ACHN (cell line): Measurements from ENCODE around the gene HOXC4.

Experiments
- DNase-seq: peaks from one replicate; pipeline ENCODE4 v3.0.0-alpha.2; 2015
- in situ Hi-C: cut with HindIII; loops from 2 replicates; pipeline ENCODE4 v1.10.0; 2017; ENCODE audit warnings: low sequenced_read_pairs, low pct_ligation_motif_present, low pct_unique_long_range_greater_than_20kb

HOXC4 gene

GRCh38 chr12:54014377-54015017 lies 39.1 kb upstream of the HOXC4 start:
- DNase-seq: no peak
- in situ Hi-C loops: no loop called here

GRCh38 chr12:54015018-54015931 lies 38.4 kb upstream of the HOXC4 start:
- in situ Hi-C loops: no loop called here
- DNase-seq: no peak

GRCh38 chr12:54016051-54016450 lies 37.6 kb upstream of the HOXC4 start:
- DNase-seq: no peak
- in situ Hi-C loops: no loop called here

GRCh38 chr12:54016478-54016964 lies 37.1 kb upstream of the HOXC4 start:
- in situ Hi-C loops: no loop called here
- DNase-seq: peak; percentile 94

- DNase-seq: peak; percentile 85
- in situ Hi-C loops: no loop called here
These were observed 36.4 kb upstream of the HOXC4 start for GRCh38 chr12:54017027-54017788.

GRCh38 chr12:54017878-54018467 lies 35.7 kb upstream of the HOXC4 start:
- in situ Hi-C loops: no loop called here
- DNase-seq: peak; percentile 99

GRCh38 chr12:54018468-54018984 lies 35.1 kb upstream of the HOXC4 start:
- in situ Hi-C loops: no loop called here
- peak; percentile 60 for DNase-seq

GRCh38 chr12:54019091-54019811 lies 34.4 kb upstream of the HOXC4 start:
- DNase-seq: peak; percentile 39
- in situ Hi-C loops: no loop called here

GRCh38 chr12:54019924-54020590 lies 33.6 kb upstream of the HOXC4 start:
- in situ Hi-C loops: no loop called here
- peak; percentile 37 for DNase-seq

- in situ Hi-C loops: no loop called here
- DNase-seq: no peak
These were observed 32.8 kb upstream of the HOXC4 start for GRCh38 chr12:54020591-54021405.

GRCh38 chr12:54021432-54022013 lies 32.1 kb upstream of the HOXC4 start:
- in situ Hi-C loops: no loop called here
- no peak for DNase-seq

GRCh38 chr12:54022960-54023884 lies 30.4 kb upstream of the HOXC4 start:
- no peak for DNase-seq
- in situ Hi-C loops: no loop called here

GRCh38 chr12:54024127-54024526 lies 29.5 kb upstream of the HOXC4 start:
- DNase-seq: no peak
- in situ Hi-C loops: no loop called here

GRCh38 chr12:54024581-54025305 lies 28.9 kb upstream of the HOXC4 start:
- in situ Hi-C loops: no loop called here

More at GRCh38 chr12:54024581-54025305, 28.9 kb upstream of the HOXC4 start:
- DNase-seq: no peak
